Measurements from ENCODE around the gene UBE2J1. TPM values are rescaled to one million over a fixed set of nuclear protein-coding genes. Genes with fewer than 3 reads are reported as not detected.

UBE2J1 gene
- total and polyA plus RNA-seq, 2 experiments from 2014 or later: 44.7 to 64.1 TPM

DNA sequence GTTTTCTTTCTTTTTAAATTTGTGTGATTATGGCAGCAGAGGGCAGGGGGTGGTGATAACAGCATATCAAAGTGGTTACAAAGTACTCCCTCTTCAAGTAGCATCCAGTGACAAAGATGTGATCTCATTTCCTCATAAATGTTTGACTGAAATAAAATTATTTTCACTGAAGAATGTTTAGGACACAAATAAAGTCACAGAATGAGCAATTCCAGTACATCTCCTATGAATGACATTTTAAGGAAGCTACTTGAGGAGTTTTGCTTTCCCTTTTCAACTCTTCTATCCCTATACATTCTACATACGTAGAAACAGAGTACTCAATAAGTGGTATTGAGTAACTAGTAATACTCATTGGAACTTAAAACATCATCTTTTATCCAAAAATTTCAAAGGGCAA, 23.5 kb downstream of the UBE2J1 start:
- no peak overlapping the region for H3K27ac ChIP-seq
- H3K4me3 ChIP-seq: no peak overlapping the region
- no peak overlapping the region for H2AFZ ChIP-seq
- H3K27me3 ChIP-seq: no peaks in the 10 kb centered on the region
- H3K4me1 ChIP-seq (ENCODE audit: insufficient read depth): peaks cover 2% of the 10 kb centered on the region
- no peaks in the 10 kb centered on the region for H4K20me1 ChIP-seq (ENCODE audit: insufficient read depth, poor library complexity, severe bottlenecking)
- no peak for DNase-seq (ENCODE audit: low spot score)
- H3K4me2 ChIP-seq: no peak overlapping the region
- no peaks in the 10 kb centered on the region for H3K9me3 ChIP-seq (ENCODE audit: low read depth)
- no peaks in the 10 kb centered on the region for H3K79me2 ChIP-seq
- WGBS (ENCODE audit: low lambda C conversion rate, missing lambda C conversion rate): 94% methylated on average over 1 of the region's 1 CpG
- H3K9me2 ChIP-seq (replicated peaks; ENCODE audit: insufficient read depth): no peaks in the 10 kb centered on the region
- no peaks in the 10 kb centered on the region for H3K36me3 ChIP-seq (replicated peaks; ENCODE audit: insufficient read depth, low read depth)
- TF ChIP-seq, protein P1, sequence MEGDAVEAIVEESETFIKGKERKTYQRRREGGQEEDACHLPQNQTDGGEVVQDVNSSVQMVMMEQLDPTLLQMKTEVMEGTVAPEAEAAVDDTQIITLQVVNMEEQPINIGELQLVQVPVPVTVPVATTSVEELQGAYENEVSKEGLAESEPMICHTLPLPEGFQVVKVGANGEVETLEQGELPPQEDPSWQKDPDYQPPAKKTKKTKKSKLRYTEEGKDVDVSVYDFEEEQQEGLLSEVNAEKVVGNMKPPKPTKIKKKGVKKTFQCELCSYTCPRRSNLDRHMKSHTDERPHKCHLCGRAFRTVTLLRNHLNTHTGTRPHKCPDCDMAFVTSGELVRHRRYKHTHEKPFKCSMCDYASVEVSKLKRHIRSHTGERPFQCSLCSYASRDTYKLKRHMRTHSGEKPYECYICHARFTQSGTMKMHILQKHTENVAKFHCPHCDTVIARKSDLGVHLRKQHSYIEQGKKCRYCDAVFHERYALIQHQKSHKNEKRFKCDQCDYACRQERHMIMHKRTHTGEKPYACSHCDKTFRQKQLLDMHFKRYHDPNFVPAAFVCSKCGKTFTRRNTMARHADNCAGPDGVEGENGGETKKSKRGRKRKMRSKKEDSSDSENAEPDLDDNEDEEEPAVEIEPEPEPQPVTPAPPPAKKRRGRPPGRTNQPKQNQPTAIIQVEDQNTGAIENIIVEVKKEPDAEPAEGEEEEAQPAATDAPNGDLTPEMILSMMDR (IDR thresholded peaks at IDR 0.05; ENCODE audit: poor library complexity): no peak
- TF ChIP-seq EZH2 (IDR thresholded peaks at IDR 0.05; ENCODE audit: borderline replicate concordance) (no peak), EZH2phosphoT487 (IDR thresholded peaks at IDR 0.05; ENCODE audit: low read depth, severe bottlenecking, unreplicated experiment) (no peak)

DNA sequence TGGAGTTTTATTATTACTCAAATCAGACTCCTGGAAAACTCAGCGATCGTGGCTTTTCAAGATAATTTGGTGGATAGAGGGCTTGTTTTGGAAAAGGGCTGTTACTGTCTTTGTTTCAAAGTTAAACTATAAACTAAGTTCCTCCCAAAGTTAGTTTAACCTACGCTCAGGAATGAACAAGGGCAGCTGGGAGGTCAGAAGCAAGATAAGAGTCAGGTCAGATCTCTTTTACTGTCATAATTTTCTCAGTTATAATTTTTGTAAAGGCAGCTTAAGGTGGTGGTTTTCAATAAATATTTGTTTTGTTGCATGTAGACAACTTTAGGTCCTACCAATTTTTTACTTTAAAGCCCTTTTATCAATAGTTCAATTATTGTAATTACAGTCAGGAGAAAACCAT, 28.2 kb downstream of the UBE2J1 start:
- Histone ChIP-seq H3K4me1 (ENCODE audit: insufficient read depth) (peaks cover 7% of the 10 kb centered on the region), H3K4me2 (peak overlapping the region; percentile 25), H3K4me3 (no peak overlapping the region), H3K27me3 (no peaks in the 10 kb centered on the region), H3K79me2 (peaks cover 2% of the 10 kb centered on the region), H3K9me2 (replicated peaks; ENCODE audit: insufficient read depth) (no peaks in the 10 kb centered on the region), H3K27ac (peak overlapping the region; percentile 51), H3K36me3 (replicated peaks; ENCODE audit: insufficient read depth, low read depth) (no peaks in the 10 kb centered on the region), H2AFZ (no peak overlapping the region), H4K20me1 (ENCODE audit: insufficient read depth, poor library complexity, severe bottlenecking) (no peaks in the 10 kb centered on the region), H3K9me3 (ENCODE audit: low read depth) (no peaks in the 10 kb centered on the region)
- TF ChIP-seq EZH2 (IDR thresholded peaks at IDR 0.05; ENCODE audit: borderline replicate concordance): no peak
- TF ChIP-seq, protein P1 (IDR thresholded peaks at IDR 0.05; ENCODE audit: poor library complexity): no peak
- TF ChIP-seq EZH2phosphoT487 (IDR thresholded peaks at IDR 0.05; ENCODE audit: low read depth, severe bottlenecking, unreplicated experiment): no peak
- WGBS (ENCODE audit: low lambda C conversion rate, missing lambda C conversion rate): 53% methylated on average over 3 of the region's 3 CpGs
- DNase-seq (ENCODE audit: low spot score): no peak

DNA sequence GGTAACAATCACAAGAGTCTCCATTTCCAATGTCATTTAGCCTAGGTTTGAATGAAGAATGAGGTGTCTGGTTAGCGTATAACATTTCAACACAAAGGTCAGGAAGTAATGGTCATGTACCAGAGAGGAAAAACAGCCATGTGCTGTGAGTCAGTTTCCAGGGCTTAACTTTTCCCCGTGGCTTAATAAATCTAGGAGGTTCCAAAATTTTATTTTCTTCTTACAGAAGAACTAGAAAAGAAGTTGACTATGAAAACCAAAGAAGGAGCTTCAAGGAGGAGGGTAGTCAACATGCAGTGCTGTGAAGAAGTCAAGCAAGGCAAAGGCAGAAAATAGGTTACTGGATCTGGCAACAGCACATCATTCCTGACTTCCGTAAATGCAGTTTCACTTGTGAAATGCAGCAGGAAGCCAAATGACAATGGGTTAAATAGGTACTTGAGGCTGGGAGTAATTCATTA, 29.0 kb downstream of the UBE2J1 start:
- Histone ChIP-seq H3K4me3 (no peak overlapping the region), H3K9me2 (replicated peaks; ENCODE audit: insufficient read depth) (no peaks in the 10 kb centered on the region), H3K27me3 (no peaks in the 10 kb centered on the region), H3K79me2 (peaks cover 3% of the 10 kb centered on the region), H3K9me3 (ENCODE audit: low read depth) (no peaks in the 10 kb centered on the region), H2AFZ (no peak overlapping the region), H3K4me1 (ENCODE audit: insufficient read depth) (peaks cover 7% of the 10 kb centered on the region), H3K27ac (peak overlapping the region; percentile 51), H4K20me1 (ENCODE audit: insufficient read depth, poor library complexity, severe bottlenecking) (no peaks in the 10 kb centered on the region), H3K4me2 (peak overlapping the region; percentile 25), H3K36me3 (replicated peaks; ENCODE audit: insufficient read depth, low read depth) (no peaks in the 10 kb centered on the region)
- no peak for DNase-seq (ENCODE audit: low spot score)
- WGBS (ENCODE audit: low lambda C conversion rate, missing lambda C conversion rate): 60% methylated on average over 3 of the region's 3 CpGs
- TF ChIP-seq EZH2 (IDR thresholded peaks at IDR 0.05; ENCODE audit: borderline replicate concordance): no peak
- no peak for TF ChIP-seq EZH2phosphoT487 (IDR thresholded peaks at IDR 0.05; ENCODE audit: low read depth, severe bottlenecking, unreplicated experiment)
- TF ChIP-seq, protein P1 (IDR thresholded peaks at IDR 0.05; ENCODE audit: poor library complexity): no peak

Data from hepatocyte (in vitro differentiated cells).